HG03520 (cell line): ENCODE data around the gene RHOD.
A peak's percentile ranks its signal among the peaks of the same experiment; 100 is the strongest.

Experiments
- ATAC-seq: cut with Tn5 transposase; IDR thresholded peaks from one replicate; pipeline ENCODE4 v1.9.1; 2021; ENCODE audit warnings: mild to moderate bottlenecking, moderate library complexity; ENCODE audit not compliant: unreplicated experiment

The RHOD gene

DNA sequence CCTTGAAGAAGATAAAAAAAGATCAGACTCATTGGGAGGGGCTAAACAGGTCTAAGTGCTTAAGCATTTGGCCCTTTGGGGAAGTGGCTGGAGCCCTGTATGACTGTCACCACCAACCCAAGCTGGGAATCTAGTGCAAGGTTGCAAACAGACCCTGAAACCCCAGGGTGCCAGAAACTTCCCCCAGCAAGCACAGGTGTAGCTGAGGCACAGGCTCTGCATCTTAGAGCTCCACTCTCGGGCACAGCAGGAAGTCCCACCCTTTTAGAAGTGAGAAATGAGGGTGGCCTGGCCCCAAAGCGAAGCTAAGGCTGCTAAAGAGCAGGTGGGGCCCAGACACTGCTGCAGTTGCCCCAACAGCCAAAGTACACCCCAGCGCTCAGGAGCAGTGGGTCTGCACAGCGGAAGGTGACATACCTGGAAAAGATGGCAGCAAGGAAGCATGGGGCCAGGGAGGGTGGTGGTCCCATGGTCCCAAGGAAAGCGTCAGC, 56.6 kb downstream of the RHOD start:
- peak; percentile 47 for ATAC-seq

DNA sequence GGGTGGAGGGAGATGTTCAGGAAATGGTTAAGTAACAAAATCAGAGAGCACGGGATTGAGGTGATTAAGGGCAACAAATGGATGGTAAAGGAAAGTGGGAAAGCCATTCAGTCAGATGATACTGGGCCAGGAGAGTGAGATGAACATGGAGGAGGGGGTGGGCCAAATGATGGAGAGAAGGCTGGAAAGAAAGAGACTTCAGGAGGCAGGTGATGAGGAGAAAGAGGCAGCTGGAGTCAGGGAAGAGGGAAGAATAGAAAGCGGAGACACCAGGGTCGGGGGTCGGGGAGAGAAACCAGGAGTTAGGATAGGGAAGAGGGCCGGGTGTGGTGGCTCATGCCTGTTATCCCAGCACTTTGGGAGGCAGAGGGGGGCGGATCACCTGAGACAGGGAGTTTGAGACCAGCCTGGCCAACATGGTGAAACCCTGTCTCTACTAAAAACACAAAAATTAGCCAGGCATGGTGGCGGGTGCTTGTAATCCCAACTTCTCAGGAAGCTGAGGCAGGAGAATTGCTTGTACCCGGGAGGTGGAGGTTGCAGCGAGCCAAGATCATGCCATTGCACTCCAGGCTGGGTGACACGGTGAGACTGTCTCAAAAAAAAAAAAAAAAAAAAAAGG, 57.7 kb downstream of the RHOD start:
- ATAC-seq: no peak

DNA sequence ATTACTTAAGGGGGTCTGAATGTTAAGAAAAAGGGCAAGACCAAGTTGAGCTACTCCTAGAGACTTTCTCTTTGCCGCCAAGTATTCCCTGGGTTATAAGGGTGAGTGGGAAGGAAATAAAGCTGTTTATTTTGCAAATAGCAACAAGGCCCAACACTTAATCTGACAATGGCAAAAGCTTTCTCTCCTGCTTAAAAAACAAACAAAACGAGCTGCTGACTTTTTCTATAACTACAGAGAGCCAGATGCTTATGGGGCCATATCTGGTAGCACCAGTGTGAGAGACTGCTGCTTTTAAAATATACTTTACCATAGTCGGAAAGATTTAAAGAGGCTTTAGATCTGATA, 60.1 kb downstream of the RHOD start:
- ATAC-seq: no peak

DNA sequence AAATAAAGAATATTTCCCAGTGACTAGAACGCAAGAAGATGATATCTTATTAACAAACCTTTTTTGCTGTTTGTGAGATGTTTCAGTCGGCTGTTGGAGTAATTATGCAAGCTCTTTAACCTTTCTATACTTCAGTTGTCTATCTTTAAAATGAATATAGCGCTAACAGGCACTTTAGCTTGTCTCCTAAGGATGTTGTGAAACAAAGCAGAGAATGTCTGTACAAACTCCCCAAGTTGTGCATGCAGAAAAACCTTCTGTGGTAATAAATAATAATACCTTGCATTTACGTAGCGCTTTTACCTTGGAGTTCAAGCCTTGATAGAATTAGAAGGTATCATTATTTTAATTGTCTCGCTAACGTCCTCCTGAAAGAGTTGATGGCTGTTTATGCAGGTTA, 60.5 kb downstream of the RHOD start:
- no peak for ATAC-seq

DNA sequence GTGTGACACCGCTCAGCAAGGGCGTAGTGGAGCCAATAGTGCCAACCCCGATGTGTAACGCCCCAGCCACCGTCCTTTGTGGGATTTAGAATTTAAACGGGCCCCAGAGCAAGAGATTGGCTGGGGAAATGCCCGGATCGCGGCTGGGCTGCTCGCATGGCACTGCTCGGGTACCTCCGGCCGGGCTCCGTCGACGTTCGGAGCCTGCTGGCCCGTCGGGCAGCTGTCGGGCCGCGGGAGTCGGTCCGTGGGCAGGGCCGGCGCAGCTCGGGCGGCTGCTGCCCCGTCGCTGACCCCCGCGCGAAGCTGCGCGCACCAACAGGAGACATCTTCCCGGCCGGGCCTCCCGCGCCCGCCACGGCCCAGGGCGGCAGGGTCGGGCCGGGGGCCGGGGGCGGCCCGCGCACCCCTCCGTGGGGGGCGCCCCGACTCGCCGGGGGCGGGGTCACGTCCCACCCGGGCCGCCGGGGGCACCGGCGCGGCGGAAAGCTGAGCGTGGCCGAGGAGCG, 61.1 kb downstream of the RHOD start:
- peak; percentile 16 for ATAC-seq

DNA sequence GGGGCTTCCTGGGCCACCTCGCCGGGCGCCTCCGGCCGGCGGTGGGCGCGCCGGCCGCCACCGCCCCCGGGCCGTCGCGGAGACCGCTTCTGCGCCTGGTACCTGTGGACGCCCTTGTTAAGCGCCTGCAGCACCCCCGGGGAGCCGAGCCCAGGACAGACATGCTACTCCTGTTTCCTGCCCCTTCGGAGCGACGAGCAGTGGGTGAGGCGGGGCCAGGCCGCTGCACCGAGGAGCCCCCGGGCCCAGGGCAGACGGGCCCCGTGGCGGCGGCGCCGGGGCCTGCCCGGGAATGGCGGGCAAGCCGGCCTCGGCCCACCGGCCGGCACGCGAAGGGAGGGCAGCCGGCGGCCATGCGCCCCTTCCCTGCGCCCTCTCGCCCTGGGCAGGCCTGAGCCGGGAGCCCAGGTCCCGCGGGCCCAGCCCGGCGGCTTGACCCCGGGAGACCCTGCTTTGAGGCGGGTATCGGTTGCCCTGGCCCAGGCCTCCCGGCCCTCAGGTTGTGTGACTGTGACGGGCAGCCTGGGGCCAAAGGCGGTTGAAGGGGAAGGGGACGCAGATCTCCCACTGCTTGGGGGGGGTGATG, 61.6 kb downstream of the RHOD start:
- ATAC-seq: peak; percentile 11

DNA sequence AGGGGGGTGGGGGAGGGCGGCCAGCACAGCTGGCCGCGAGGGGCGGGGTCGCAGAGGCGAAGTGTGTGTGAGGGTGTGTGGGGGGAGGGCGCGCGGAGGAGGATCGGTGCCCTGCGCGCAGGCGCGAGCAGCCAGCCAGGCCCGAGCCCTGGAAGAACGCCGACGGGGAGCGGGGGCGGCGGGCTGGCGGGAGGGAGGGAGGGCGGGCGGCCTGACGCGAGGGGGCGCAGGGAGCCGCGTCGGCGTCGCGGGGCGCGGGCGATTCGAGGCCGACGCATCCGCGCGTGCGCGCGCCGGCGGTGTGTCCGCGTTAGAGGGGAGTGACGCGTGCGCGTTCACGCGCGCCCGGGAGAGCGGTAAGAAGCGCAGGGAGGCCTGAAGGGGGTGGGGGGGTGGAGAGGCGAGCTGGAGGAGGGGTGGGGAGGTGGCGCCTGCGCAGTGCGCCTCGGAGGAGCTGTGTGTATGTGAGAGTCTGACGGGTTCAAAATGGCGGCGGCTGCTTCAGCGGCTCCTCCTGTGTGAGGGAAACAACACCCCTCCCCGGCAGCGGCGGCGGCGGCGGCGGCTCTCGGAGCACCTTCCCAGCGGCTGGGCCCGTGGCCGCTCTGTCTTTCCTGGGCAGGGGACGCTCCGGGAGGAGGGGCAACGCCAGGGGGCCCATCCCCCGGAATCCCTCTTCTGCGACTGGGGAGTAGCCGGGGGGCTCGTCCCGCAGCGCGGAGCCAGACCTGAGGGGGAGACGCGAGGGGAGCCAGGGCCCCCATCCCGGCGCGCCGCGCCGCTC, 62.3 kb downstream of the RHOD start, which contains the start of gene KDM2A:
KDM2A (plus strand) TSS at position 463 of the 784 bp plus-strand sequence. CDS start 2,054 bp downstream, outside the sequence.
- peak; percentile 59 for ATAC-seq

DNA sequence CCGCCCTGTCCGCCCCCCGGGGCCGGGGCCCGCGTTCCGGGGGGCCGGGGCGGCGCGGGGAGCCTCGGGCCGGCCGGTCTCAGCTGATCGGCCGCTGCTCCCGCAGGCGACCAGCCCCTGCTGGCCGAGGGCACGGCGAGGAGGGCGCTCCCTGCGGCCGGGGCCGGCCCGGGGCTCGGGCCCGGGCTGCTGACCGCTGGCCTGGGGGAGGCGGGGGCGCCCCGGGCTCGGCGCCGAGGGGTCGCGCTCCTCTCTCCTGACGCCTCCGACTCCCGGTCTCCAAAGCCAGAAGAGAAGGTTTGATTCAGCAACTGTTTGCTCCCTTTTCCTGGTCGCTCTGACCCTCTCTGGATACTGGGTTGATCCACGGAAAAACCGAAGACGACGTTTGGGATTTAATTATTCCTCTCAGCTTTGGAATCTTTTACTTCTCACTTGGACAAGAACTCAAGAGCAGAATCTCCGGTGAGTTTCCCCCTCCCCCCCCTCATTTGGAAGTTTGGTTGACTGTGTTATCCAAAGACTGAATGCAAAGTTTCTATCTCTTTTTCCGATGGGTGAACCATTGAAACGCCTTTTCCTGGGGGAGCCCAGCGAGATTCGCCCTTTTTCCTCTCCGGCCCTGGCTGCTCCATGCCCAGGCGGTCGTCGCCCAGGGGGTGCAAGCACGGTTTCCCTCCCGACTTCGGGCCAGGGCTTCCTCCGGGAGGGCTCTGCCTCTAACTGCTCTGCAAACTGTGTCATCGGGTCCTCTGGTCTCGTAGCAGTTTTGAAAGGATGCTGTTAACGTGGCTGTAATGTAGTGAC, 63.1 kb downstream of the RHOD start:
- peak; percentile 13 for ATAC-seq

DNA sequence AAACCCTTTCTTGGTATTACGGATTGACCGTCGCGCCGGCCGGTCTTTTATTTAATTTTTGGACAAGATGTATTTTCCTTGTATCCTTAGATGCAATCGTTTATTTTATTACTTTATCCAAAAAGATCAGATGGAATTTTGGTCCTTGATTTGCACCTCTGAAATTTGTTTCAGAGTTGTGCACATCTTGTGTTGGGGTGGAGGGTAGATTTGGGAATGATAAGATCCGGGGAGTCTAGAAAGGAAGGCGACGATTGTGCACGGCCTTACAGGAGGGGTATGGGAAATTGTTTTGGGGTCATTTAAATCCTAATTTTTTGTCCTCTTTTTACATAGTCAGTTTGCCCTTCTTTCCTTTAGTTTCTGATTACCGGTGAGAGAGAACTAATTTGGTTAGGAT, 63.8 kb downstream of the RHOD start:
- no peak for ATAC-seq

DNA sequence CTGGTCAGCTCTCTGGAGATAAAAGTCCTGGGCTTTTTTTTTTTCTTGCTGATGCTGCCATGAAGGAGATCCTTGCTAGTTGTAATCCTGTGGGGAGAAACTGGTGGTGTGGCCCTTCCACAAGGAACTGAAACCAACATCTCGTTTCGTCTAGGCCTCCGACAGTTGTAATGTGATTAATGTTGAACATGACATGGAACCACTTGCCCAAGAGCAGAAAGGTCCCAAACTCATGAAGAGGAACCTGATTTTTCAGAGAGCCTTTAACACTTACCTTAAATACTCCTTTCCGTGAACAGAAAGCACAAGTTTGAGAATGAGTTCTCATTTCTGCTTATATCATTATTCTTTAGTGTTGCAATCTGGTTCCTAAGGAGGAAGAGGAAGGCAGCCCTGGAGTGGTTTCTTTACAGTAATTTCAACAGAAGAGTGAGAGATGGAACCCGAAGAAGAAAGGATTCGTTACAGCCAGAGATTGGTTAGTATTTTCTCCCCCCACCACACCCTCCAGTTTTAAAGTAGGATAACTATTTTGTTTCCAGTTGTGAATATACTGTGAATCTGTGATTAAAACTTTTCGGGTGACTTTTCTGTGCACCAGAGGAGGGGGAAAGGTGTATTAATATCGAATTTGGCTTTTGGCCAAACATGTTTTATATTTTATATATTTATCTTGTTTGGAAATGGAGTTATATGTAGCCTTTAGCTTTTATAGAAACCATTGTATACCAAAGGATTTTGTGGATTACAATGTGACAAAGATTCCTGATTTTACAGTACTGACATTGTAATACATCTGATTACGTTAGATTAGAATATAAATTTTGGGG, 64.4 kb downstream of the RHOD start:
- ATAC-seq: no peak
